ENCODE measurements around the gene FTH1.
A peak's percentile ranks its signal among the peaks of the same experiment; 100 is the strongest.

FTH1 gene

DNA sequence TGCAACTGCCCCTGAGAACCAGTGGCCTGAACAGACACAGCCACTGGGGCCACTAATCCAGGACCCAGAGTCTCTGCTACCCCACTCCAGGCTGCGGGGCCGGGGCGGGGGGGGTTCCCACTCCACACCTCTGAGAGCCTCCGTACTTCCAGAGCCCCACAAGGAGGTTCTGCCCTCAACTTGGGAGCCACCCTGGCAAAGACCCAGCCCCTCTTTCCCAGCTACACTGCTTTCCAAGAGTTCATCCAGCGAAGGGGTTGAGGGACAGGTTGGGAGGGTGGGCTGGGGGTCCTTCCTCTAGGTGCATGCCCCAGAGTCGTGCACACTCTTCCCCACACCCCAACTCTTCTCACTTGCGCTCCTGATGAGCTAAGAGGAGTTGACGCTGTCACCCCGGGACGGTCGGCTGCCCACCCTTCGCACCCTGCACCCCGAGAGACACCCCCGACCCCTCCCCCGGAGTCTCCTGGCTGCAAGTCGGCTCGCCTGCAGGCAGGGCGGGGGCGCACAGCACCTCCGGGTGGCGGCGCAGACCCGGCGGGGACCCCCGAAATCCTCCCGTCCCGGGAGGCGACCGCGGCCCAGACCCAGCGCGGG lies 50.6 kb downstream of the FTH1 start:
- peak overlapping the region; percentile 38 for H3K4me3 ChIP-seq (ENCODE audit: insufficient read depth, low read depth, low read length)
- peaks cover 6% of the 10 kb centered on the region for H3K4me1 ChIP-seq (ENCODE audit: control insufficient read depth, insufficient read depth, low read length)
- no peak overlapping the region for H3K27ac ChIP-seq (ENCODE audit: insufficient read depth, low read depth, low read length, poor library complexity, severe bottlenecking)
- WGBS, 2 experiments: 17 to 18% methylated on average over 32 of the region's 32 CpGs
- H3K9me3 ChIP-seq (ENCODE audit: control insufficient read depth, low read length): no peaks in the 10 kb centered on the region
- peaks cover 31% of the 10 kb centered on the region for H3K27me3 ChIP-seq (ENCODE audit: control insufficient read depth, insufficient read depth, low read length, poor library complexity, severe bottlenecking)
- H3K36me3 ChIP-seq (ENCODE audit: control insufficient read depth, insufficient read depth, low read length): no peaks in the 10 kb centered on the region

DNA sequence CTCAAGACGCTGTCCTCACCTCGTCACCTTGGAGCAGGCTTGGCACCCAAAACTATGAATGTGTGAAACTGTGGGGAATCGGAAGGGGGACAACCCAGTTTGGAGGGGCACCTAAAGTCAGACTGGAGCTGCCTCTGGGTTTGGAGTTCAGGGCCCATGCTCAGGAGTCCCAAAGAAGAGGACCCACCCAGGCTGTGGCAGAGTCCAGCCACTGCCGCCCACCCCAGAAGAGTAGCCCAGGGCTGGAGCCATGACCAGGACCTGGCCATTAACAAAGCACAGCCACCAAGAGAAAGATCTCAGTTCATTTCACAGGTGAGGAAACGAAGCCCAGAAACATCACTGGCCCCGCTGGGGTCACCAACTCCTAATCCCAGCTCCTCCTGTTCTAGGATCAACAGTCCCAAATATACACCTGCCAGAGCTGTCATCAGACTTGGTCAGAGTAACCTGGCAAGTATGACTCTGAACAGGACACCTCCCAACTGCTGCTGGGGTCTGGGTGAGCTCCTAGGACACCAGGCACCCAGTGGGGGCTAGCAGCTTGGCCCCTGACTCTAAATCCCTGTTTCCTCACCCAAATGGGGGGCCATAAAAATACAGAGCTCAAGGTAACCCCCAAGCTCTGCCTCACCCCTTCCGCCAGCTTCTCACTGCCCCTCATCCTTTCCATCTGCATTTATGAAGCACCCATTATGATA lies 52.8 kb downstream of the FTH1 start:
- peaks cover 31% of the 10 kb centered on the region for H3K27me3 ChIP-seq (ENCODE audit: control insufficient read depth, insufficient read depth, low read length, poor library complexity, severe bottlenecking)
- H3K4me1 ChIP-seq (ENCODE audit: control insufficient read depth, insufficient read depth, low read length): peaks cover 6% of the 10 kb centered on the region
- H3K27ac ChIP-seq (ENCODE audit: insufficient read depth, low read depth, low read length, poor library complexity, severe bottlenecking): no peak overlapping the region
- no peaks in the 10 kb centered on the region for H3K36me3 ChIP-seq (ENCODE audit: control insufficient read depth, insufficient read depth, low read length)
- WGBS, 2 experiments: 92 to 96% methylated on average over 7 of the region's 7 CpGs
- no peaks in the 10 kb centered on the region for H3K9me3 ChIP-seq (ENCODE audit: control insufficient read depth, low read length)
- H3K4me3 ChIP-seq (ENCODE audit: insufficient read depth, low read depth, low read length): no peak overlapping the region

Measured in ectodermal cell (in vitro differentiated cells).